Mucosa of descending colon (tissue), 3 donors: ENCODE data around the gene SERPINI2. TPM values are rescaled to one million over a fixed set of nuclear protein-coding genes. Genes with fewer than 3 reads are reported as not detected.

Experiments used
- ATAC-seq: fragments of 200-7000 bp; cut with Tn5 transposase; one replicate; pipeline ENCODE4 v1.9.1; 2020; ENCODE audit warnings: mild to moderate bottlenecking, moderate library complexity
- DNase-seq, 3 donors: peaks; one replicate each; pipeline ENCODE4 v3.0.0-alpha.2; 2020
- H3K36me3 ChIP-seq: fragments of 200-600 bp; one replicate; pipeline ENCODE4 v1.8.0; 2021; ENCODE audit warnings: low read depth, mild to moderate bottlenecking
- H3K4me1 ChIP-seq: fragments of 200-600 bp; one replicate; pipeline ENCODE4 v1.8.0; 2021; ENCODE audit warnings: low read depth, mild to moderate bottlenecking
- H3K4me3 ChIP-seq: fragments of 200-600 bp; one replicate; pipeline ENCODE4 v1.8.0; 2021; ENCODE audit warnings: mild to moderate bottlenecking
- H3K9me3 ChIP-seq: fragments of 200-600 bp; one replicate; pipeline ENCODE4 v1.8.0; 2021; ENCODE audit warnings: mild to moderate bottlenecking
- intact Hi-C, 2 donors: fragments of 100-400 bp; cut with DNase I in 1 of 2; cut with micrococcal nuclease in 1 of 2; formaldehyde crosslinking; loops; one replicate each; pipeline versions ENCODE4 v1.11.0 to v1.11.1; 2022; cut with DNase I, micrococcal nuclease
- long read RNA-seq, 2 donors: library from polyadenylated mRNA; unstranded; transcript quantifications; one replicate each; pipeline ENCODE4 v2.0.0, GENCODE V29; 2019 to 2021
- total RNA-seq, 3 donors: library from RNA; stranded (reverse); fragmentation: NEBNext Ultra II Directional in 2 of 3; extraction: Animal tissue kit (Norgen Biotek cat#: 25700) in 2 of 3; gene quantifications; one replicate each; pipeline versions ENCODE4 v1.2.1 to v1.2.4, GENCODE V29; 2021 to 2023
- TF ChIP-seq, protein P1 (sequence below): fragments of 200-600 bp; IDR thresholded peaks from one replicate; pipeline ENCODE4 v1.8.0; 2022; ENCODE audit warnings: antibody characterized with exemption, mild to moderate bottlenecking
- donor health status: DM: no; HTN: no; CAD: no; lungs with moderate emphysema.
- donor health status: DM: no; HTN: no; CAD: no.
- donor health status: DM: no; HTN: yes; CAD: no.

The SERPINI2 gene, protein sequence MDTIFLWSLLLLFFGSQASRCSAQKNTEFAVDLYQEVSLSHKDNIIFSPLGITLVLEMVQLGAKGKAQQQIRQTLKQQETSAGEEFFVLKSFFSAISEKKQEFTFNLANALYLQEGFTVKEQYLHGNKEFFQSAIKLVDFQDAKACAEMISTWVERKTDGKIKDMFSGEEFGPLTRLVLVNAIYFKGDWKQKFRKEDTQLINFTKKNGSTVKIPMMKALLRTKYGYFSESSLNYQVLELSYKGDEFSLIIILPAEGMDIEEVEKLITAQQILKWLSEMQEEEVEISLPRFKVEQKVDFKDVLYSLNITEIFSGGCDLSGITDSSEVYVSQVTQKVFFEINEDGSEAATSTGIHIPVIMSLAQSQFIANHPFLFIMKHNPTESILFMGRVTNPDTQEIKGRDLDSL
- not detected for total RNA-seq
- long read RNA-seq, donor 1, result 0 reads
- long read RNA-seq, donor 2, result 0 reads

DNA sequence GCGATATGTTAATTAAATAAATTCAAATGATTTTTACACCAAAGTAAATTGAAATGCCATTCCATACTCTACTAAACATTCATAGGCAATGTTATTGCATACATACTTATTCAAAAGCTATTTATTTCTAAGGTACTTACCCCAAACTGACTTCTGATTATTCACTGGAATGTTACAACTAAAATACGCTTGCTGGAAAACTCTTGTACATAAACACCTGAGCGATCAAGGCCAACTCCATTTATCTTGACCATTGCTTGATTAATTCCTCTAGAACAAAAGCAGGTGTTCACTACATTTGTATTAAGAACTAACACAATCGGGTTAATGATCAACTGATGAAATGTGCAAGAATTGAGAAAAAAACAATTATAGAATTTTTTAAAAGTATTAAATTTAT is at the start of gene SERPINI2:
SERPINI2 (minus strand) TSS at position 180 of the 400 bp plus-strand sequence. CDS start 2,208 bp downstream, outside the sequence.
- no peaks in the 10 kb centered on the region for H3K36me3 ChIP-seq
- no peak for DNase-seq
- H3K4me1 ChIP-seq, result no peaks in the 10 kb centered on the region
- no peak within 1 kb of the TSS for H3K4me3 ChIP-seq
- TF ChIP-seq, protein P1, sequence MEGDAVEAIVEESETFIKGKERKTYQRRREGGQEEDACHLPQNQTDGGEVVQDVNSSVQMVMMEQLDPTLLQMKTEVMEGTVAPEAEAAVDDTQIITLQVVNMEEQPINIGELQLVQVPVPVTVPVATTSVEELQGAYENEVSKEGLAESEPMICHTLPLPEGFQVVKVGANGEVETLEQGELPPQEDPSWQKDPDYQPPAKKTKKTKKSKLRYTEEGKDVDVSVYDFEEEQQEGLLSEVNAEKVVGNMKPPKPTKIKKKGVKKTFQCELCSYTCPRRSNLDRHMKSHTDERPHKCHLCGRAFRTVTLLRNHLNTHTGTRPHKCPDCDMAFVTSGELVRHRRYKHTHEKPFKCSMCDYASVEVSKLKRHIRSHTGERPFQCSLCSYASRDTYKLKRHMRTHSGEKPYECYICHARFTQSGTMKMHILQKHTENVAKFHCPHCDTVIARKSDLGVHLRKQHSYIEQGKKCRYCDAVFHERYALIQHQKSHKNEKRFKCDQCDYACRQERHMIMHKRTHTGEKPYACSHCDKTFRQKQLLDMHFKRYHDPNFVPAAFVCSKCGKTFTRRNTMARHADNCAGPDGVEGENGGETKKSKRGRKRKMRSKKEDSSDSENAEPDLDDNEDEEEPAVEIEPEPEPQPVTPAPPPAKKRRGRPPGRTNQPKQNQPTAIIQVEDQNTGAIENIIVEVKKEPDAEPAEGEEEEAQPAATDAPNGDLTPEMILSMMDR, result no peak
- intact Hi-C loops, result no loop called here
- H3K9me3 ChIP-seq, result no peaks in the 10 kb centered on the region
- no peak for ATAC-seq

DNA sequence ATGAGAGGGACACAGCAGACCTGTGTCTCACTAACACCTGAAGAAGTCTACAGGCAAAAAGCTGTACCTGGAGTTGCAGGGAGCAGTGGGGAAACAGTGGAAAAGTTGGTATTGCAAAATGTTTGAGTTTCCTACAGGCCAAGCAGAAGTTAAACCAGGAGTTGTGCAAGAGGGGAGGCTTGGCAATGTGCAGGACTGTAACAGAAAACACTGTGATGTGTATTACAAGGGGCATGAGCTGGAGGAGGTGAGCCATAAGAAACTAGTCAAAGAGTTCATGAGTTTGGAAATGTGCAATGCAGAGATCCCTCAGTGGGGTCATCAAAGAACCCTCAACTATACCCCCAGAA is 47.1 kb upstream of the SERPINI2 start:
- Histone ChIP-seq H3K4me3 (no peak overlapping the region), H3K36me3 (no peaks in the 10 kb centered on the region), H3K9me3 (no peaks in the 10 kb centered on the region), H3K4me1 (no peaks in the 10 kb centered on the region)
- ATAC-seq (no peak), DNase-seq (no peak)
- TF ChIP-seq, protein P1, result no peak
- intact Hi-C loops, result no loop called here

DNA sequence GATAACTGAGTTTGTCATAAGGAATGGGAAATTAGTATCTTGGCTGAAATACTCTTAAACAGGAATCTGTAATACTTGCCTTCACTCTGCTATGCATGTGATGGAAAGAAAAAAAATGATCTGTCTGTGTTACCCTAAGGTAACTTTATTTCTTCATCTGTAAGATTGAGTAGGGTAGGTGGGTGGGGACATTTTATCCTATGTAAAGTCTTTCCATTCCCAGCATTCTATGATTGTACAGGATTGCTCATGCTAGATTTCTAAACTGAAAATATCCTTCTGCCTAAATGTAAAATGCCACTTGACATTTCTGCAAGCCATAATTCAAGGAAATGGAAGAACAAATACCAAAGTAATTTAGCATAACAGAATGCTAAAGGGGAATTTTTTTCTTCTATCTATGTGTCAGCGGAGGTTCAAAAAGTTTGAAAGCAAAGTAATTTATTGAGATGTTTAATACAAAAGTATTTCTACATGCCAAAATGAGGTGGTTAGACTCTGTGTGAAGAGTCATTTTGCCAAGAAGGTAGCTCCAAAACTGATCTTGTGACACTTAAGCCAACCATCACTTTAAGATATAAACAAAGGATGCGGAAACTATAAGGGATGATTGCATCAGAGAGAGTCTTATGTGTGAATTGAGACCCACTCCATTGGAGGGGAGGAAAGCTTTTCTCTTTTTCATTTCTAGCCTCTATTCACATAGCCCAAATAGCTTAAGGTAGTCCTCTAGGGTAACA is 46.6 kb upstream of the SERPINI2 start:
- no peak overlapping the region for H3K4me3 ChIP-seq
- TF ChIP-seq, protein P1, result no peak
- ATAC-seq (no peak), DNase-seq (no peak)
- H3K36me3 ChIP-seq, result no peaks in the 10 kb centered on the region
- H3K4me1 ChIP-seq, result no peaks in the 10 kb centered on the region
- intact Hi-C loops, result no loop called here
- H3K9me3 ChIP-seq, result no peaks in the 10 kb centered on the region

DNA sequence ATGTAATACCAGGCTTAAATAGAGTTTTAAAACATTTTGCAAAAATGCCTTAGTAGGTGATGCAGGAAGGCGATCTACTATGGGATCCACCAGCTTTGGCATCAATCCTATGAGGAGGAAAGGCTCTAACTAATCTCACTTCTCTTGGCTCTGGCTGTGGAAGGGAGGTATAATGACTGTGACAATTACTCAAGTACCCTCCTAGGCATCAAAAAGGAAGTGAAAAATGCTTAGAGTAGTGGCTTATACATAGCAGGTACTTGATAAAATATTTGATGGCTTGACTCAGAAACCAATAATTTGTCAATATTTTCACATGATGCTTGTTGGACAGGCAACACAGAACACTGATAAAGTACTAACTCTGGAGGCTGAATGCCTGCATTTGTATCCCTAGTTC is 34.1 kb upstream of the SERPINI2 start:
- Histone ChIP-seq H3K4me3 (no peak overlapping the region), H3K36me3 (no peaks in the 10 kb centered on the region), H3K4me1 (no peaks in the 10 kb centered on the region), H3K9me3 (no peaks in the 10 kb centered on the region)
- intact Hi-C loops, result no loop called here
- TF ChIP-seq, protein P1, result no peak
- ATAC-seq (no peak), DNase-seq (no peak)

DNA sequence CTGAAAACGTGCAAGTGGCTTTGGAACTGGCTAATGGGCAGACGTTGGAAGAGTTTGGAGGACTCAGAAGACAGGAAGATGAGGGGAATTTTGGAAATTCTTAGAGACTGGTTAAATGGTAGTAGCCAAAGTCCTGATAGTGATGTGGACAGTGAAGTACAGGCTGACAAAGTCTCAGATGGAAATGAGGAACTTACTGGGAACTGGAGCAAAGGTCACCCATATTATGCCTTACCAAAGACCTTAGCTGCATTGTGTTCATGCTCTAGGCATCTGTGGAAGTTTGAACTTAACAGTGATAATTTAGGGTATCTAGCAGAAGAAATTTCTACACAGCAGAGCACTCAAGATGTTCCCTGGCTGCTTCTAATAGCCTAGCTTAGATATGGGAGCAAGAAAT is 28.6 kb upstream of the SERPINI2 start:
- H3K4me1 ChIP-seq, result no peaks in the 10 kb centered on the region
- H3K9me3 ChIP-seq, result no peaks in the 10 kb centered on the region
- no peak overlapping the region for H3K4me3 ChIP-seq
- H3K36me3 ChIP-seq, result no peaks in the 10 kb centered on the region
- DNase-seq, result no peak
- TF ChIP-seq, protein P1, result no peak
- no peak for ATAC-seq
- intact Hi-C loops, result no loop called here
